Thymus (tissue), 11 donors: Measurements from ENCODE around the gene PPFIBP1. TPM values are rescaled to one million over a fixed set of nuclear protein-coding genes. Genes with fewer than 3 reads are reported as not detected.

Experiments
- DNase-seq, 9 donors: peaks; one replicate each; pipeline ENCODE4 v3.0.0-alpha.2; 2013; ENCODE audit warnings: low spot score in 9 of 9, low read depth in 6 of 9, missing footprints in 1 of 9
- H3K27ac ChIP-seq, 2 donors: one replicate each; pipeline ENCODE4 v1.5.1; 2013; ENCODE audit warnings: control low read depth in 1 of 2, low read depth in 1 of 2, low read length in 1 of 2, mild to moderate bottlenecking in 1 of 2, moderate library complexity in 1 of 2
- H3K27me3 ChIP-seq, 2 donors: one replicate each; pipeline ENCODE4 v1.5.1; 2013; ENCODE audit warnings: low read length in 1 of 2; ENCODE audit not compliant: control insufficient read depth in 2 of 2, insufficient read depth in 1 of 2
- H3K36me3 ChIP-seq, 2 donors: one replicate each; pipeline ENCODE4 v1.5.1; 2013; ENCODE audit warnings: low read length in 1 of 2, mild to moderate bottlenecking in 1 of 2, moderate library complexity in 1 of 2; ENCODE audit not compliant: control insufficient read depth in 2 of 2, insufficient read depth in 2 of 2
- H3K4me1 ChIP-seq, 2 donors: one replicate each; pipeline ENCODE4 v1.5.1; 2013; ENCODE audit warnings: low read length in 2 of 2; ENCODE audit not compliant: control insufficient read depth in 2 of 2, insufficient read depth in 2 of 2
- H3K4me3 ChIP-seq, 2 donors: one replicate each; pipeline ENCODE4 v1.5.1; 2013; ENCODE audit warnings: low read length in 2 of 2, control low read depth in 1 of 2, mild to moderate bottlenecking in 1 of 2
- H3K9me3 ChIP-seq, 2 donors: one replicate each; pipeline ENCODE4 v1.5.1; 2013; ENCODE audit warnings: low read length in 1 of 2, mild to moderate bottlenecking in 1 of 2; ENCODE audit not compliant: control insufficient read depth in 2 of 2, insufficient read depth in 1 of 2
- WGBS: extraction: QIAGEN DNeasy Blood & Tissue Kit; methylation state at CpG from one replicate; pipeline ENCODE4 v1.1.7; 2013; 5-methylcytosine and 5-hydroxymethylcytosine counted together
- polyA plus RNA-seq: library from polyadenylated mRNA; stranded (reverse); fragments of 200-250 nt; gene quantifications from one replicate; pipeline ENCODE4 v1.2.3, GENCODE V29; 2013
- total RNA-seq: library from RNA; stranded (reverse); fragments of 120-200 nt; gene quantifications from one replicate; pipeline ENCODE4 v1.2.4, GENCODE V29; 2013
- donor health status: healthy.

The PPFIBP1 gene
- total and polyA plus RNA-seq, 2 donors, result 10.0 to 23.7 TPM

DNA sequence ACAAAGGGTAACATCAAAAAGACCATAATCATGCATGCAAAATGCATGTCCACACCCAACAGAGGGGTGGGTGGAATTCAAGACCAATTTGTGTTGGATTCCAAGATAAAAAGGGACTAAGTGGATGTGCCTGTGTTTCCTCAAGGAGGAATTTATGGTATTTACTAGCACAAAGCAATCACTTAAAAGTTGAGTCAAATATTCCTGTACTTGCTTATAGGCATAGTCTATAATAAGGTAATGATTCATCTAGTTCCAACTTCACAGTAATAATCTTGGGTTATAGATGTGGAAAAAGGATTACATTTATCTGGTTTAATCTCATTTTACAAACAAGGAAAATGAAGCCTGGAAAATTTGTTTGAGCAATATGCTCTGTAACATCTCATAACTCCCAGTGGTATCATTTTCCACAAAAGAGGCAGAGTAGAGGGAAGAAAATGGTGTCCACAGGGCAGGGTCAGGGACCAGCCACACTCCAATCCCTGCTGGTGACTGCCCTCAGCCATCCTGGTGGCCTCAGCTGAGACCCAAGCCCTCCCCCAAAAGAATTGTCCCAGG lies 91.4 kb downstream of the PPFIBP1 start:
- no peaks in the 10 kb centered on the region for H3K36me3 ChIP-seq
- no peak overlapping the region for H3K4me3 ChIP-seq
- no peak for DNase-seq
- no peaks in the 10 kb centered on the region for H3K4me1 ChIP-seq
- no peaks in the 10 kb centered on the region for H3K27me3 ChIP-seq
- no peak overlapping the region for H3K27ac ChIP-seq
- H3K9me3 ChIP-seq, result no peaks in the 10 kb centered on the region

DNA sequence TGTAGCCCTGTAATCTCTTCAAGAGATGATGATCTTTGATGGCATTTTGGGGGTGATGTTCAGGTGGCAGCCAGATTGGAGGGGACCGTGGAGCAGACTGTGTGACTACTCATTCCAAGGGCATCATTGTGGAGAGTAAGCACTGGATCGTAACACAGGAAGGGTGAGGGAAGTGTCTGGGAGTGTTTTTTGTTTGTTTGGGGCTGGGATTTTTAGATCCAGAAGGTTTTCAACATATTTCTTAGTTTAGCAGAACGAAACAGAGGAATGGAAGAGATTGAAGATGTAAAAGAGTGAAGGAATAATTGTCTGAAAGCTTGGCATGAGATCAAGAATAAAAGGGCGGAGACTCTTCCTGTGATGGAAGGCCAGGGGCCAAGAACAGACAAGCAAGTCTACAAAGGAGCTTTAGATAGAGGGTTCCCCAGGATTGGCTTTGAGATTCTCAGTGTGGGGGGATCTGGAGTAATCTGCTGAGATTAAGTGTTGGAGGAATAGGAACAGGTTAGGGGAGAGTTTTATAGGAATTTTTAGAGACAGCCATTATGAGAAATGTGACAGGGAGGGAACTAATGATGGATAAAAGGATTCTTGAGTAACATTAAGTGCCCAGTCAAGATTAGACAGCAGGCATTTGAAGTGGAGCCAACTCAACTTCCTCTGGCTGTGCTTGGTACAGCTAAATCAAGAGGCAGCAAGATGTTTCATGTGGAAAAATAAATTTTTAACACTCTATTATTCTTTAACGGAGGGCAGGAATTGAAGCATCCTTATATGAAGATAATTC lies 92.5 kb downstream of the PPFIBP1 start:
- Histone ChIP-seq H3K9me3 (no peaks in the 10 kb centered on the region), H3K4me1 (no peaks in the 10 kb centered on the region), H3K36me3 (no peaks in the 10 kb centered on the region), H3K27ac (no peak overlapping the region), H3K27me3 (no peaks in the 10 kb centered on the region), H3K4me3 (no peak overlapping the region)
- WGBS, result 90% methylated on average over 5 of the region's 5 CpGs
- no peak for DNase-seq

DNA sequence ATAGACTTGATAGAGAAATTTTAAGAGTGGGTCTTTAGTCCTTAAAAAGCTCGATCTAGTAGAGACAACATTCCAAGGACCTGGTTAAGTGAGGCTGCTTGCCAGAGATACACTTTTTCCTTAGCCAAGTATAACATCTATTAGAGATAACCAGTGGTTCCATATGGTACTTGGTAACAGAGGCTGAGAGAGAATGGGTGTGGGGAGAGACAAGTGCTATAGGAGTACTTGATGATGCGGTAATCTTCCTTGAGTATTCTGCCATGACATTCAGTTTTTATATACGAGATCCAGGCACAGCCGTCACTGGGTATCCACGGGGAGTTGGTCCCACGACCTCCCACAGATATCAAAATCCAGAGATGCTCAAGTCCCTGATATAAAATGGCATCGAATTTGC lies 94.8 kb downstream of the PPFIBP1 start:
- Histone ChIP-seq H3K36me3 (no peaks in the 10 kb centered on the region), H3K9me3 (no peaks in the 10 kb centered on the region), H3K27ac (no peak overlapping the region), H3K4me3 (no peak overlapping the region), H3K27me3 (no peaks in the 10 kb centered on the region), H3K4me1 (no peaks in the 10 kb centered on the region)
- no peak for DNase-seq
- WGBS, result 98% methylated on average over 7 of the region's 7 CpGs

DNA sequence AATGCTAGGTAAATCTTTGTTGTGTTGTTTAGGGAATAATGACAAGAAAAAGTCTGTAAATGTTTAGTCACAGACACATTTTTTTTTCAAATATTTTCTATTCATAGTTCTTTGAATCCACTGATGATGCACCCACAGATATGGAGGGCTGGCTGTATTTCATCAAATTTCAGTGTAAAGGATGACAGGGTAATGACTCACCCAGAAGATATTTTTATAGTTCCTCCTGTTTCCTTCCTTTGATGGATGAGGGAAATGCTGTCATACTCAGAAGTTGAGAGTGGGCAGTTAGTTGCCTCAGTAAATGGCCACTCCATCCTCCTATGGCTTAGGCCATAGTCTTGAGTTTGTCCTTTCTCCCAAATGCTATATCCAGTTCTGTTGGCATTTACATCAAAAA lies 95.3 kb downstream of the PPFIBP1 start:
- Histone ChIP-seq H3K9me3 (no peaks in the 10 kb centered on the region), H3K27ac (no peak overlapping the region), H3K4me1 (no peaks in the 10 kb centered on the region), H3K27me3 (no peaks in the 10 kb centered on the region), H3K4me3 (no peak overlapping the region), H3K36me3 (no peaks in the 10 kb centered on the region)
- no peak for DNase-seq

DNA sequence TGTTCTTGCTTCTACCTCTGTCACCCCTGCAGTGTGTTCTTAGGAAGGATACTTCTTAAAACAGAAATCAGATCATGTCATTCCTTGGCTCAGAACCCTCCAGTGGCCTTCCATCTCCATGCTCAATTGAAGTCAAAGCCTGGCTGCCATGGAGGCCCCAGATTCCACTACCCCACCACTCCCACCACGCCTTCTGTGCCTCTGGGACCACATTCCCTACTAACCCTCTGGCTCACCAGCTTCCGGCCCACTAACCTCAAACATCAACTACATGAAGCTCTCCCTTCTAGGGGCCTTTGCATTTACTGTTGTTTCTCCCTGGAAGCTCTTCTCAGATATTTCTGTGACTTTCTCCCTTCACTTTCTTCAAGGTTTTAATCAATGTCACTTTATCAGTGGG lies 96.1 kb downstream of the PPFIBP1 start:
- WGBS, result 93% methylated on average over 2 of the region's 2 CpGs
- Histone ChIP-seq H3K4me1 (no peaks in the 10 kb centered on the region), H3K27me3 (no peaks in the 10 kb centered on the region), H3K9me3 (no peaks in the 10 kb centered on the region), H3K4me3 (no peak overlapping the region), H3K27ac (no peak overlapping the region), H3K36me3 (no peaks in the 10 kb centered on the region)
- no peak for DNase-seq

DNA sequence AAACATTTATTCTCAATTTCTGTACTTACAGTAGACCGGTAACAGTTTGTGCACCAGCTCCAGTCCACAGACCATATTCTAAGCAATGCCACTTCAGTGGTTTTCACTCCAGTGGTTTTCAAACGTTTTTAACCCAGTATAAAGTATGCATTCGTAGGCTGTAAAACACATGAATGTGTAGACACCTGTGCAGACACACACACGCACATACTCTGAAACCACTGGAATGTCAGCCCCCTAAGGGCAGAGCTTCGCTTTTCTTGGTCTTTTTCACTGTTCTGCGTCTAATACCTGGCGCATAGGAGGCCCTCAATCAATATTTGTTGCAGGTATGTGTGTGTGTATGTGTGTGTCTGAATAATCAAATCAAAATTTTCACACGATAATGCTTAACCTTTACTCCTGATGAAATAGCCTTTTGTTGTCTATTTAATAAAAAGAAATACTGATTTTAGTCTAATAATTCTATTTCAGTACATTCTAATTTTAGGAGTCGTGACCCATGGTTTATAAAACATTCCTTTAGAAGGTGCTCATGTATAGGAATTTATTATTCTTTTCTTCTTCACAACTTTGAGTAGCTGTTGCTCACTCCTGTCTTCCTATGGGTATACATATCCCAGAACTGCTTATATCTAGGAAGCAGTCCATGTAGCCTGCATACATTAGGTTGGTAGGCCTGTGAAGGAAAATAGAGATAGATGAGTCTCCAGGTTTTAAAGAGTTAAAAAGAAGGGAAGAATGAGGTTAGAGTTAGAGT lies 98.6 kb downstream of the PPFIBP1 start:
- H3K27ac ChIP-seq, result no peak overlapping the region
- H3K9me3 ChIP-seq, result no peaks in the 10 kb centered on the region
- no peaks in the 10 kb centered on the region for H3K36me3 ChIP-seq
- no peak overlapping the region for H3K4me3 ChIP-seq
- H3K27me3 ChIP-seq, result no peaks in the 10 kb centered on the region
- no peak for DNase-seq
- WGBS, result 90% methylated on average over 9 of the region's 9 CpGs
- peaks cover 2 to 3% of the 10 kb centered on the region in 2 donors for H3K4me1 ChIP-seq

DNA sequence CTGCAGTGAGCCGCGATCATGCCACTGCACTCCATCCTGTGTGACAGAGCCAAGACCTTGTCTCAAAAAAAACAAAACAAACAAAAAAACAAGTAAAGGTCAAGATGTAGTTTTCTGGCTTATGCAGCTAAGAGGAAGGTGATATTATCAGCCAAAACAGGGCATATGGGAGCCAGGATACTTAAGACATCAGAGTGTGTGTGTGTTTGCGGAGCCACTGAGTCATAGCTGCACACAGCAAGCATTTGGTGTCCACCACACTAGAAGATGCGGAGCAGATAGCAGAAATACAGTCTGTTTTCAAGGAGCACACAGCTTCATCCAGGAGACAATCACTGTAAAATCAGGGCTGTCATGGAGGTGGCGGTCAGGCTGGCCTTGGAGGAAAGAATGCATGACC lies 99.6 kb downstream of the PPFIBP1 start:
- H3K9me3 ChIP-seq, result no peaks in the 10 kb centered on the region
- H3K27me3 ChIP-seq, result no peaks in the 10 kb centered on the region
- no peaks in the 10 kb centered on the region for H3K36me3 ChIP-seq
- H3K27ac ChIP-seq, result no peak overlapping the region
- 98% methylated on average over 5 of the region's 5 CpGs for WGBS
- H3K4me1 ChIP-seq, result peaks cover 3% of the 10 kb centered on the region in 2 donors
- DNase-seq, result no peak
- H3K4me3 ChIP-seq, result no peak overlapping the region

DNA sequence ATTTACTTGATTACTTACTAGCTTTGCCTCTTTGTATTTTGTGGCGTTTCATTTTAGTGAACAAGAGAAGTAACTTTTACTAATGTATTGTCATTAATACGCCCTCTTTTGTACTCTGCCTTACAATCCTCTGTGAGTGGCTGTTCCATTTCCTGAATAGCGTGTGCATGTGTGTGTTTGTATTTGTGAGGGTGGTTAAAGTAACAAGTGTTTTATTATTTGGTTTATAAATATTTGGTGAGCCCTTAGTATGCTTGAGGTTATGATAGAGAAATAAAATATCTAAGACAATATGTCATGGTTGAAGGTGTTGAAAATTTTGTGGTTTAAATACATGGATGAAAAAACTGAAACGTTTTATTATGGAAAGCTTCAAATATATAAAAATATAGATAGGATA lies 100.6 kb downstream of the PPFIBP1 start:
- no peak for DNase-seq
- no peaks in the 10 kb centered on the region for H3K27me3 ChIP-seq
- no peak overlapping the region for H3K27ac ChIP-seq
- H3K36me3 ChIP-seq, result no peaks in the 10 kb centered on the region
- no peak overlapping the region for H3K4me3 ChIP-seq
- no peaks in the 10 kb centered on the region for H3K9me3 ChIP-seq
- H3K4me1 ChIP-seq, result peaks cover 3% of the 10 kb centered on the region in 2 donors
- WGBS, result 89% methylated on average over 4 of the region's 4 CpGs

DNA sequence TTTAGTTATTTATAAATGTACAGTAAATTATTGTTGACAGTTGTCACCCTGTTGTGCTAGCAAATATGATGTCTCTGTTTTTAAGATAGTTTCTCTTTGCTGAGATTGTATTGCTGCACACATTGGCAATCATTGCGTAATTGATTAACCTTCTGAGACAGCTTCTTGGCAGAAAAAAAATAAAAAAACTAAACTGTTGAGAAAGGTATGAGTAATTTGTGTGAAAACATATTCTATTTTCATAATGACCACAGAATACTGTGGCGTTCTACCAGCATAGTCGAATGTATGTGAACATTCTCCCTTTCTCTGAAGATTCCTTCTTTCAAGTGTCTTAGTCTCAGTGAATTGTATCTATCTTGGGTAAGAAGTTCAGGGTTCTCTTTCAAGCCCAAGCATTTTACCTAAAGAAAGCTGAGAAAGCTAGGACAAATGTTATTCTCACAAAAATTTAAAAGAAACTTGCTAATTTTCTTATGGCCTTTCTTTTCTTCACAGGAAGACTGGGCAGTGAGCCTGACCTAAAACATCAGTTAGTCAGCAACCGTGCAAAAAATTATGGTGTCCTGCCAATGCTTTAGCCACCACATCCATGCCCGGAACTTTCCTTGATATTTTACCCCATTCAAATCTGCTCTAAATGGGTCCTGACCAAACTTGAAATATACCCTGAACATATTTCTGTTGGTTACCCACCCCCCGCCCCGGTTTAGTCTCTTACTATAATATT lies 103.3 kb downstream of the PPFIBP1 start:
- H3K36me3 ChIP-seq, result no peaks in the 10 kb centered on the region
- no peaks in the 10 kb centered on the region for H3K9me3 ChIP-seq
- 80% methylated on average over 7 of the region's 7 CpGs for WGBS
- no peak overlapping the region for H3K4me3 ChIP-seq
- peaks cover 3% of the 10 kb centered on the region in 2 donors for H3K4me1 ChIP-seq
- H3K27ac ChIP-seq, result no peak overlapping the region
- no peaks in the 10 kb centered on the region for H3K27me3 ChIP-seq
- no peak for DNase-seq
